ENCODE measurements around the gene AGAP2.

The AGAP2 gene

DNA sequence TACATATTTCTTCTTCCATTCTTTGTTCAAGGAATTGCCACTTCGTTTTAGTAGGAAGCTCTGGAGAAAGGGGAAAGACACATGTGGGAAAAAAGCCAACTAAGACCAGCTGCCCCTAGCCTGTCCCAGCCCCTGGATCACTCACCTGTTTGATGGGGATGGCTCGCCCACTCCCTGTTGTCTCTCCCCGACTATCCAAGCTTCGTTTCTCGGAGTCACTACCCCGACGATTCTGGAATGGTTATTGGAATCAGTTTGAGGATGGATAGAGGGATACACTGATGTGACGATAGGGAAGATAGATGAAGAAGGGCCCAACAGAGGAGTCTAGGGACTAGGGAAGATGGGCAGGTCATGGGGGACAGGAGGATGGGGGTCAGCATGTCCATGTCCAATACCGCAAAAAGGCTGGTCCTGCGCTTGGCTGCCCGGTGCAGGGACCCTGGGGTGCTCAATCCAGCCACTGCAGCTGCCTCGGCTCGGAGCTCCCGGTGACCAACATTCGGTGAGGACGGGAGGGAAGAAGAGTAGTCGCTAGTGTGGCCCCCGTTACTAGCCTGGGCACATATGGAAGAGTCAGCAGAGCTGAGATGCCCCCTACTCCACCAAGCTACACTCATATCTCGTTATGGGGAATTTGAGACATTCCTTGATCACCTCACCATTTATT is 7.0 kb downstream of the AGAP2 start:
- H3K9ac ChIP-seq (ENCODE audit: low read depth, low read length), result no peak overlapping the region
- peaks cover 6% of the 10 kb centered on the region for H3K4me1 ChIP-seq (ENCODE audit: insufficient read depth, low read length)
- no peaks in the 10 kb centered on the region for H3K9me3 ChIP-seq (ENCODE audit: control insufficient read depth, insufficient read depth, low read length)
- no peaks in the 10 kb centered on the region for H3K36me3 ChIP-seq (ENCODE audit: insufficient read depth, low read length)

DNA sequence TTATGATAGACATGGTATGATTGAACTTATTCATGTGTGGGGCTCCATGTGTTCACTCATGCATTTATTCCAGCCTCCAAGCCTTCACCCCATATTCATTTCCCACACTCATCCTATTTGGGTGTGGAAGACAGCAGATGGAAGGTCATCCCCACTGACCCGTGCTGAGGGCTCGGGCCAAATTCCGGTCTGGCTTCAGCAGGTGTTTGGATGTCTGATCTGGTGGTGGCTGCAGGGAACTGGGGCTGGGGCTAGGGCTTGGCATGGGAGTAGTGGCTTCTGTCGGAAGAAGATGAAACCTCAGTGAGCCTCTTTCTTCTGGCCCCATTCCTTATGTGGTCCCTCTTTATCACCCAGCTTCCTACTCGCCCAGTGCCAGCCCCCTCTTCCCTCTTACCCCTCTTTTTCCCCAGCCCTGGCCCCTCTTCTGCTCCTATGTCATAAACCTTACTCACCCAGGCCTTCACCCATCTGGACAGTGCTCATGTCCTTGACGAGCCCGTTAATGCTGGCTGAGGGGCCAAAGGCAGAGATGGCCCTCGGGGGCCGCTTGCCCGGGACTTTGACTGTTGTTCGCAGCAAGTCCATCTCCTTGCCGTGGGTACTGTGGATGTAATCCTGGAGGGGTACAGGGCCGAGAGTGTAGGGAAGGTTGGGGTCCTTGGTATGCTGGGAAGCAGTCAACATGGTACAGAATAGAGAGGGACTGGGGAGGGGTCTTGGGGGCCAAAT is 8.0 kb downstream of the AGAP2 start:
- Histone ChIP-seq H3K9me3 (ENCODE audit: control insufficient read depth, insufficient read depth, low read length) (no peaks in the 10 kb centered on the region), H3K36me3 (ENCODE audit: insufficient read depth, low read length) (no peaks in the 10 kb centered on the region), H3K9ac (ENCODE audit: low read depth, low read length) (no peak overlapping the region), H3K4me1 (ENCODE audit: insufficient read depth, low read length) (peaks cover 5% of the 10 kb centered on the region; the same call in 1 of the 2 replicates)

DNA sequence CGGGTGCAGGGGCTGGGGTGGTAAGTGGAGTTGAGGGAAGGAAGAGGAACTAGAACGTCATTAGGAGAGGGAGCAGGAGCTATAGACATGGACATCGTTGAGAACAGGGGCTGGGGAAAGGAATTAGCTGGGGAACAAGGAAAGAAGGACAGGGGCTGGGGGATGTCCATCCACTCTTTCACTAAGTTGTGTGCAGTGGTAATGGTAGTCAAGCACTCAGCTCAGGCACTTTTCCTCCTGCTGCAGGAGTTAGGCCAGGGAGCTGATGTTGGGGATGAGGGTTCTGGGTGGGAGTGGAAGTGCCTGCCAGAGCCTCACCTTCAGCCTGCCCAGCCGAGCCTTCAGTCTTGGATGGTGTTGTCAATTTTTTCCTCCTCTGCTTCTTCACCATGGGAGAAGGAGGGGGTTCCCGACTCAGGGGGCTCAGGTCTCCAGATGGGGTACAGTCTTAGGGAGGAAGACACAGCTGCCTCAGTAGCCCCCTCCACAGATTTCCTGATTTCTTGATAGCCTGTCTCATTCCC is 9.2 kb downstream of the AGAP2 start:
- no peaks in the 10 kb centered on the region for H3K4me1 ChIP-seq (ENCODE audit: insufficient read depth, low read length)
- no peaks in the 10 kb centered on the region for H3K36me3 ChIP-seq (ENCODE audit: insufficient read depth, low read length)
- no peak overlapping the region for H3K9ac ChIP-seq (ENCODE audit: low read depth, low read length)
- no peaks in the 10 kb centered on the region for H3K9me3 ChIP-seq (ENCODE audit: control insufficient read depth, insufficient read depth, low read length)

DNA sequence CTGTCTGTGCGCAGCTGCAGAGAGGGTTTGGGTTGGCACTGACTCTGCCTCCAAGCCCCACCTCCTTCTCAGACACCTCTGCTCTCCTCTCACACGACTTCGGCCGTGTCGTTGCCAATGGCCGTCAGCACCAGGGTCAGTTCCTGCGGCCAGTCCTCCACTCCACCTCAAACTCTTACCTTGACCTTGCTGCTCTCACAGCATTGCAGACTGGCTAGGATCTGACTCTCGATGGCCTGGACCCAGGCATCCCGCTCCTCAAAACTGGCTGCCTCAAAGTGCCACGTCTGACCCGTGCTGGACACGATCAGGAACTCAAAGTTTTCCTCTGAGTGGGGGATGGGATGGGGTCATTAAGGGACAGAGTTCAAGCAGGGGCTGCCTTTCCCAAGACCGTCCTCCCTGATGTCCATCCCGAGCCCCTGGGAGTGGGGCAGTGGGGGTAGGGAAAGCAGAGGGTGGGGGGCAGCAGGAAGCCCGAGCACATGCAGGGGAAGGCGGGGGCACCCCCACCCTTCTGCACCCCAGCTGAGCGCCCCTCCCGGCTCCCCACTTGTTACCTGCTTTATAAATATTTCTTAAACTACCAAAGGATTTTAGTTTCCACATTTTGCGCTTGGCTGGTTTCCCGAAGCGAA is 10.7 kb downstream of the AGAP2 start:
- no peaks in the 10 kb centered on the region for H3K9me3 ChIP-seq (ENCODE audit: control insufficient read depth, insufficient read depth, low read length)
- H3K4me1 ChIP-seq (ENCODE audit: insufficient read depth, low read length), result peaks cover 4% of the 10 kb centered on the region; the same call in 1 of the 2 replicates
- no peak overlapping the region for H3K9ac ChIP-seq (ENCODE audit: low read depth, low read length)
- H3K36me3 ChIP-seq (ENCODE audit: insufficient read depth, low read length), result no peaks in the 10 kb centered on the region

DNA sequence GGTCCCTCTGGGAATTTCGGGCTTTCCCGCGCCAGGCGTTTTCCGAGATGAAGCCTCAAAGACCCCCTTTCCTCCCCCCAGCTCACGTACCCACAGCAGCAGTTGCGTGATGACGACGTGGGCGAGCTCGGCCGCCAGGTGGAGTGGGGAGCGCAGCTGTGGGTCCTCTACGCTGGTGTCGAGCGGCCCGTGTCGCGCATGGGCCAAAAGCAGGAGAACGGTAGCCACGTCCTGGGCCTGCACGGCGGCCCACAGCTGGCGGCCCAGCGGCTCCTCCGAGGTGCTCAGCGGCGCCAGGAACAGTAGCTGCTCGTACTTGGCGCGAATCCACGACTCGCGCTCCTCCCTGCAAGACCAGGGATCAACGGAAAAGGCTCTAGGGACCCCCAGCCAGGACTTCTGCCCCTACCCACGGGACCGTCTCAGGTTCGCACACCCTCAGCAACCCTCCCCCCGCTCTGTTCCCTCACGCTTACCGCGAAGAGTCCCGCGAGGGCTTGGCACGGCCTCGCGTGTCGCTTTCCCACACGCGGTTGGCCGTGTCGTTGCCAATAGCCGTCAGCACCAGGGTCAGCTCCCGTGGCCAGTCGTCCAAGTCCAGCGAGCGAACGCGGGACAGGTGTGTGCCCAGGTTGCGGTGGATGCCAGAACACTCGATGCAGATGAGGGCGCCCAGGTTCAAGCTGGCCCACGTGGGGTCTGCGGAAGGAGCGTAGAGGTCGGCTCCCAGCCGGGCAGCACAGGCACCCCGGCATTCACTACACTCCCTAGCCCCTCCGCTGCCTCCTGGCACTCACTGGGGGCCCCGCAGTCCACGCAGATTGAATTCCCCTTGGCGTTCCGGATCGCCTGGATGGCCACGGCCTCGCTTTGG is 11.4 kb downstream of the AGAP2 start:
- Histone ChIP-seq H3K36me3 (ENCODE audit: insufficient read depth, low read length) (no peaks in the 10 kb centered on the region), H3K9ac (ENCODE audit: low read depth, low read length) (peak overlapping the region; percentile 63; the same call in 1 of the 2 replicates)

DNA sequence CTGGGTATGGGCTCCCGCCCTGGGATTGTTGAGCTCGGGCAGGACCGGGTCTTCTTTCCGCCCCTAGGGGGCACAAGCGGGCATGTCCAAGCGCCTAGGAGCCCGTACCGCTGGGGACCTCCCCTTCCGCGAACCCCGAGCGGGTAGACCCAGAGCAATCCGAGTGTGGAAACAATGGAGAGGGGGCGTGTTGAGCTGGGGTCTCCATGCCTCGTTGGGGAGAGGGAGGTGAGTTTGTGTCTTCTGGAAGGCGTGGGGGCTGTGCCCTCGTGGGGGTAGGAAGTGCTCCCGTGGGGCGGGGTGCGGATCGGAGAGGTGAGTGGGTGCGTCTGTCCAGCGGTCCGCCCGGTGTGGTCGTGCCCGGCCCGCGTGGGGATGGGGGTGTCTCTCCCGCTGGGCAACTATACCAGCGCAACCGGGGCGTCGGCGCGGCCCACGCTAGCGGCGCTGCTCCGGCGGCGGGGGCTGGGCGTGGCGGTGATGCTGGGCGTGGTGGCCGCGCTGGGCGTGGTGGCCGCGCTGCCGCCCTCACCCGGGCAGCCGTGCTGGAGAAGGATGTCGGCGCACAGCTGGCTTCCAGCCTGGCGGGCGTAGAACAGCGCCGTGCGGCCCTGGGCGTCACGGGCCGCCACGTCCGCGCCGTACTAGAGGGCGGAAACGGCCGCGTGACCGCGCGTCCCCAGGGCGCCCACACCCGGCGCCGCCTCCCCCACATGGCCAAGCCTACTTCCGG is 12.2 kb downstream of the AGAP2 start:
- Histone ChIP-seq H3K9me3 (ENCODE audit: control insufficient read depth, insufficient read depth, low read length) (no peaks in the 10 kb centered on the region), H3K9ac (ENCODE audit: low read depth, low read length) (peak overlapping the region; percentile 63; the same call in 1 of the 2 replicates), H3K4me1 (ENCODE audit: insufficient read depth, low read length) (peaks cover 4% of the 10 kb centered on the region; the same call in 1 of the 2 replicates), H3K36me3 (ENCODE audit: insufficient read depth, low read length) (no peaks in the 10 kb centered on the region)

More for the DNA sequence above, 11.4 kb downstream of the AGAP2 start:
- H3K4me1 ChIP-seq (ENCODE audit: insufficient read depth, low read length), result peaks cover 4% of the 10 kb centered on the region; the same call in 1 of the 2 replicates
- H3K9me3 ChIP-seq (ENCODE audit: control insufficient read depth, insufficient read depth, low read length), result no peaks in the 10 kb centered on the region

DNA sequence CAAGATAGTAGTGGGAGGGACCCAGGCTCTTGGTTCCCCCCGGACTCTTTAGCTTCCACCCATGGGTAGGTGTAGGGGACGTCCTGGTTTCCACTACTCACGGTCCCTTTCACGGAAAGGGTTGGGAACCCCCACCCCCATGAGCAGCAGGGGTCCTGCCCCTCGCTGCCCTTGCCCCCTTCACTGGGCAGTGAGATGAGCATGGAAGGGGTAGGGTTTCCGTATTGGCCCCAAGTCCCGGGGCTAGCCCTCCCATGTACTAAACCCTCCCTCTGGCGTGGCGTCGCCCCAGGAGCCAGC is 12.7 kb downstream of the AGAP2 start:
- H3K4me1 ChIP-seq (ENCODE audit: insufficient read depth, low read length), result peaks cover 4% of the 10 kb centered on the region; the same call in 1 of the 2 replicates
- no peaks in the 10 kb centered on the region for H3K36me3 ChIP-seq (ENCODE audit: insufficient read depth, low read length)
- peak overlapping the region; percentile 63; the same call in 1 of the 2 replicates for H3K9ac ChIP-seq (ENCODE audit: low read depth, low read length)
- H3K9me3 ChIP-seq (ENCODE audit: control insufficient read depth, insufficient read depth, low read length), result no peaks in the 10 kb centered on the region

DNA sequence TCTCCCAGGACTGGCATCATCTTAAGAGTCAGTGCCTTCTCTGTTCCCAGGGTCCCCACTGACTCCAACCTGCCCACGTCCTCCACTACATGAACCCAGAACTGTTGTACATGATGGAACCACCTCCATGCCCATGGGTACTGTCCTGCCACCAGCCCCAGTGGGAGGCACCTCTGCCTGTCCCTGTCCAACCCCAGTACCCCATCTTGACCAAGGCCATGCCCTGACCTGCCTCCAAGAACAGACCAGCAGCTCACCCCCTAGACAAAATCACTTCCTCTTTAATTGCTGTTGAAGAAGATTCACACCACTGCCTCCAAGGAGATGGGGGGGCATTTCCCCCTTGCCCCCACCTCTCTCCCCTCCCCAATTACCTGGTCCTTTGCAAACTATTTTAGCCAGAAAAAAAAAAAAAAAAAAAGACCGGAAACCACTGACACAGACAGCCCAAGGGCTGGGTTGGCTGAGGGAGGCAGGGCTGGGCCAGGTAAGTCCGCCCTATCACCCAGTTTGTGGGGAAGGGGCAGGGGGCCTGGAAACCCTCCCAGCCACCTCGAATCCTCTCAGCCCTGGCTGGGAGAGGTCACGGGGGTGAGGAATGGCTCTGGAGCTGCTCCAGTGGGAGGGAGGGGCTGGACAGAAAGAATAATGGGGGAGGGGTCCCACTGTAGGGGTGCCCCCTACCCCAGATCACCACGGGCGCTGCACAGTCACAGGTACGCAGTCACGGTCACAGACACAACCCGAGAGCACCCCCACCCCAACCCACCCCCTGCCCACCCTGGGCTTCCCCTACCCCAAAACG is 13.4 kb downstream of the AGAP2 start:
- peaks cover 4% of the 10 kb centered on the region; the same call in 1 of the 2 replicates for H3K4me1 ChIP-seq (ENCODE audit: insufficient read depth, low read length)
- no peaks in the 10 kb centered on the region for H3K9me3 ChIP-seq (ENCODE audit: control insufficient read depth, insufficient read depth, low read length)
- H3K9ac ChIP-seq (ENCODE audit: low read depth, low read length), result peak overlapping the region; percentile 23; the same call in 1 of the 2 replicates
- H3K36me3 ChIP-seq (ENCODE audit: insufficient read depth, low read length), result no peaks in the 10 kb centered on the region

DNA sequence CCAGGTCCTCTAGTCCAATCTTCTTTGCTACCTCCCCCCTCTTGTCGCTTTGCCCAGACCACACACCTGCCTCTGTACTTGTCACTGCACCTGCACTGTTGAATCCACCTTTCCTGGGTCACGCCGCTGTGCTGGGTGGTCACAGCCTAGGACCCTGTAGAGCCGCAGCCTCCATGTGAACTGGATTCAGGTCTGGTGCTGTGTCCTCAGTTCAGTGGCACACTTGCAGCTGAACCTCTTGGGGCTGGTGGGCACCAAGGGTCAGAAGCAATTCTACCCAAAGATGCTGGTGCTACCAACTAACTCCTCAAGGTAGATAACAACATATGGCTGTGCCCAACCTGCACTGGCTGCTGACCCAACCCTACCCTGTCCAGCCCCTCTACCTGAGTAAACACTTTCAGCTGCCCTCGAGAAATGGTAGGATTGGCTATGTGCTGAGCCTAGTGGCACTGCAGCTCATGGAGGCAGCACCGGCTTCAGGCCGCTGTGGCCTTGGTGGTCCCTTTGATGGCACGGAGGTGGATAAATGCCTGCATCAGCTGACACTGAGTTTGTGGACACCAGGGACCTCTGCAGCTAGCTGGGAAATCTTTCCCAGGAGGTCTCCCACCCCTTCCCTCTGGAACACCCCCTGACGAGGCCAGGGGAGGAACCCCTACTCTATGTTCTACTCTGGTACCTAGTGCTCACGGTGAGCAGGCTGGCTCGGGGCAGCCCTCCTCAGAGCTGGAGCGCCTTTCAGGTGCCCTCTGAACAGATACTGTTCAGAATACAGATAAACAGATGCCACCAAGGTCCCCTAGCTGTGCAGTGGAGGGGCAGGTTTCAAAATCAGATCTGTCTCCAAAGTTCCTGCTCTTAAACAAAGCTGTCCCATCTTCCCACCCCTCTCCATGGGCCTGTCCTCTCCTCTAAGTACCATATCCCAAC is 14.3 kb downstream of the AGAP2 start:
- Histone ChIP-seq H3K9ac (ENCODE audit: low read depth, low read length) (no peak overlapping the region), H3K36me3 (ENCODE audit: insufficient read depth, low read length) (no peaks in the 10 kb centered on the region), H3K4me1 (ENCODE audit: insufficient read depth, low read length) (peaks cover 4% of the 10 kb centered on the region; the same call in 1 of the 2 replicates), H3K9me3 (ENCODE audit: control insufficient read depth, insufficient read depth, low read length) (no peaks in the 10 kb centered on the region)

DNA sequence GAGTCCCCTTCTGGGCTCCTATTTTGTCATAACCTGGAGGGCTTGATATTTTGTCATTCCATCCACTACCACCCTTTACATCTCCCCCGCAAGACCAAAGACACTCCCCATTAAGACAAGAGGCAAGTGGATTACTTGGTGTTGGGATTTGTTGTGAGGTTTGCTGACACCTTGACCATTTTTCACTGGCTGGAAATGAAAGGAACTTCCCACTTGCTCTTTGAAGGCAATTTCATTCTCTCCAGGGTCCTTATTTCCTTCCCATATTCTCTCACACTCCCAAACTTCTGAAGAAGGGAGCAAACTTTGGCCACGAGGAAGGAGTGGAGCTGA is 14.9 kb downstream of the AGAP2 start:
- no peak overlapping the region for H3K9ac ChIP-seq (ENCODE audit: low read depth, low read length)
- H3K4me1 ChIP-seq (ENCODE audit: insufficient read depth, low read length), result peaks cover 4% of the 10 kb centered on the region; the same call in 1 of the 2 replicates
- H3K36me3 ChIP-seq (ENCODE audit: insufficient read depth, low read length), result no peaks in the 10 kb centered on the region
- no peaks in the 10 kb centered on the region for H3K9me3 ChIP-seq (ENCODE audit: control insufficient read depth, insufficient read depth, low read length)

DNA sequence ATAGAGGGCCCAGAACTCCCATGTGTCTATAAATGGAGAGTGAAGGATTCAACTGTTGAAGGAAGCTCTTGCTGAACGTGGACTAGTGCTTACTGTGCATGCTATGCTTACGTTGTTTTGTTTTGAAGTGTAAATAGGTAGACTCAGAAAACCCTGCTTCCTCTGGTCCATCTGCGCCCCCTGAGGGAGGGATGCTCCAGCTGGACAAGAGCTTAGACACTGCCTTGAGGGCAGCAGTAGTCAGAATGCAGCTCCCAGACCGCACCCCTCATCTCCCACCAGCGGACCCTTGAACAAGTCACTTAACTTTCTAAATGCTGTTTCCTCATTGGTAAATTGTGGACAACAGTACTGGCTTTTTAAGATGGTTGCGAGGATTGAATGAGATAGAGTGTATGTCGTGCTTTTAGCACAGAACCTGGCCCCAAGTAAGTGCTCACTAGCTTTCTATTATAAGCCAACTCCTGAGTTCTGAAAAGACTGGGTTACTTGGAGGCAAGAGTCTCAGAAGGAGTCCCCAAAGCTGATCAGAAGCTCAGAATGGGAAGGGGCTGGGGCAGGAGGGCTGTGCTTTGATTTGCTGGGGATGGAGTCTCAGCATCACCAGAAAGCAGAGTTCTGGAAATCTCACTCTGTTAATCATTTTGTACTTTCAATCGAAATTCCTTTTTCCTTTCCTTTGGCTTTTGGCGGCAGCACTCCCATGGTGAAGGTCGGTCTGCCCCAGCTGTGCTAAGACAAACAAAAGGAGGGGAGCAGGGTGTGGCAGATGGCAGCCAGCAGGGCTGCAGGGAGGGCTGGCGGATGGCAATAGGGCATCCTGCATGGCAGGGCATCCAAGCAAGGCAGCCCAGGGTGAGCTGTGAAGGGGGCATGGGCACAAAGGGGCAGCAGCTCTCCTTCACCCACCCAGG is 15.6 kb downstream of the AGAP2 start:
- Histone ChIP-seq H3K9me3 (ENCODE audit: control insufficient read depth, insufficient read depth, low read length) (no peaks in the 10 kb centered on the region), H3K9ac (ENCODE audit: low read depth, low read length) (no peak overlapping the region), H3K36me3 (ENCODE audit: insufficient read depth, low read length) (no peaks in the 10 kb centered on the region), H3K4me1 (ENCODE audit: insufficient read depth, low read length) (peaks cover 4% of the 10 kb centered on the region; the same call in 1 of the 2 replicates)

Data from ES-I3 (cell line).